ENCODE data around the gene STK32C.
A peak's percentile ranks its signal among the peaks of the same experiment; 100 is the strongest.

STK32C gene

GRCh38 chr10:132178046-132178445, 129.7 kb downstream of the STK32C start:
- no peak for DNase-seq

GRCh38 chr10:132176623-132177500, 130.9 kb downstream of the STK32C start:
- no peak for DNase-seq

- peak; percentile 27 for DNase-seq
Observed at GRCh38 chr10:132175907-132176581, 131.7 kb downstream of the STK32C start.

- DNase-seq: no peak
Observed at GRCh38 chr10:132175408-132175807, 132.3 kb downstream of the STK32C start.

- DNase-seq: no peak
Observed at GRCh38 chr10:132174237-132174636, 133.5 kb downstream of the STK32C start.

GRCh38 chr10:132173185-132173584, 134.6 kb downstream of the STK32C start:
- no peak for DNase-seq

GRCh38 chr10:132172091-132173066, 135.4 kb downstream of the STK32C start:
- DNase-seq: no peak

- DNase-seq: no peak
Observed at GRCh38 chr10:132170561-132171361, 137.0 kb downstream of the STK32C start.

GRCh38 chr10:132169766-132170560, 137.8 kb downstream of the STK32C start:
- no peak for DNase-seq

GRCh38 chr10:132169031-132169765, 138.6 kb downstream of the STK32C start:
- DNase-seq: no peak

GRCh38 chr10:132168571-132169030, 139.1 kb downstream of the STK32C start:
- DNase-seq: no peak

GRCh38 chr10:132167976-132168375, 139.8 kb downstream of the STK32C start:
- no peak for DNase-seq

- no peak for DNase-seq
Observed at GRCh38 chr10:132167041-132167674, 140.6 kb downstream of the STK32C start.

- DNase-seq: no peak
Observed at GRCh38 chr10:132166216-132166950, 141.4 kb downstream of the STK32C start.

- no peak for DNase-seq
Observed at GRCh38 chr10:132165416-132165980, 142.3 kb downstream of the STK32C start.

- no peak for DNase-seq
Observed at GRCh38 chr10:132164761-132165278, 142.9 kb downstream of the STK32C start.

GRCh38 chr10:132163826-132164515, 143.8 kb downstream of the STK32C start:
- DNase-seq: no peak

- peak; percentile 75 for DNase-seq
Observed at GRCh38 chr10:132163278-132163765, 144.4 kb downstream of the STK32C start.

Data from NCI-H1105 treated with DMSO at 0.1 percent for 48 hours (cell line).